HepG2 (cell line): Measurements from ENCODE around the gene NAV2. TPM values are rescaled to one million over a fixed set of nuclear protein-coding genes. Genes with fewer than 3 reads are reported as not detected.

Experiments used
- ATAC-seq: fragments of 200-7000 bp; cut with Tn5 transposase; 3 replicates; pipeline ENCODE4 v1.9.1; 2020; ENCODE audit warnings: mild to moderate bottlenecking, moderate library complexity
- BruUV-seq: library from RNA; stranded (reverse); fragments of 400-500 nt; replicated peaks from 2 replicates; lab custom pipeline; 2021; lab: Mats Ljungman, UMichigan
- CTCF ChIA-PET: fragments of 300-600 bp; formaldehyde crosslinking; extraction: SDS; loops from one replicate; lab custom pipeline; 2021; ENCODE audit warnings: low total read pairs, inconsistent platforms, low intra/inter-chr PET ratio; lab: Yijun Ruan, JAX
- POLR2A ChIA-PET: fragments of 350-600 bp; sonication (Branson Sonifier 250); formaldehyde crosslinking; loops from one replicate; lab custom pipeline; 2020; ENCODE audit warnings: antibody characterized with exemption, inconsistent platforms; lab: Yijun Ruan, JAX
- DNase-seq: peaks from one replicate; pipeline ENCODE4 v3.0.0-alpha.2; 2015; ENCODE audit warnings: low spot score
- FAIRE-seq: peaks from 3 replicates; lab custom pipeline; 2011; peaks lifted over from hg19 to GRCh38; lab: Jason Lieb, UNC
- H2AFZ ChIP-seq: one replicate; pipeline ENCODE4 v1.6.1; 2011; ENCODE audit warnings: low read length, inconsistent platforms
- H3K27ac ChIP-seq: fragments of 300-600 bp; 3 replicates; pipeline ENCODE4 v1.8.0; 2011; ENCODE audit warnings: mixed run types, mild to moderate bottlenecking, mixed read lengths, low read length, inconsistent platforms; ENCODE audit not compliant: insufficient read depth; ENCODE audit errors: extremely low read length
- H3K27me3 ChIP-seq, 2 experiments: fragments of 200-600 bp in 1 of 2; 2 replicates in 1 of 2; 3 replicates in 1 of 2; pipeline versions ENCODE4 v1.6.0 to v1.8.0; 2011; ENCODE audit warnings: low read length in 2 of 2, mild to moderate bottlenecking in 2 of 2, moderate library complexity in 2 of 2, inconsistent platforms in 1 of 2; ENCODE audit not compliant: insufficient read depth in 2 of 2, control insufficient read depth in 1 of 2
- H3K36me3 ChIP-seq, 2 experiments: fragments of 200-600 bp in 1 of 2; replicated peaks in 1 of 2; 2 replicates in 1 of 2; 3 replicates in 1 of 2; pipeline versions ENCODE4 v1.5.1 to v1.8.0; 2011; ENCODE audit warnings: low read length in 2 of 2, inconsistent platforms in 1 of 2; ENCODE audit not compliant: insufficient read depth in 2 of 2, control insufficient read depth in 1 of 2
- H3K4me1 ChIP-seq: 2 replicates; pipeline ENCODE4 v1.5.1; 2012; ENCODE audit warnings: low read length, inconsistent platforms; ENCODE audit not compliant: insufficient read depth
- H3K4me2 ChIP-seq: 2 replicates; pipeline ENCODE4 v1.6.0; 2011; ENCODE audit warnings: low read depth, low read length, inconsistent platforms
- H3K4me3 ChIP-seq, 3 experiments: fragments of 200-600 bp in 1 of 3; sonication (generic), shearing (Covaris generic) in 1 of 3; replicated peaks in 1 of 3; 2 replicates each; pipeline ENCODE4 v1.5.1; 2011 to 2016; ENCODE audit warnings: low read length in 3 of 3, inconsistent platforms in 2 of 3, low read depth in 2 of 3, mild to moderate bottlenecking in 2 of 3, control low read depth in 1 of 3, mixed read lengths in 1 of 3; ENCODE audit not compliant: insufficient read depth in 1 of 3
- H3K79me2 ChIP-seq: one replicate; pipeline ENCODE4 v1.6.1; 2011; ENCODE audit warnings: low read length, inconsistent platforms; ENCODE audit not compliant: insufficient read depth
- H3K9ac ChIP-seq: 2 replicates; pipeline ENCODE4 v1.6.0; 2011; ENCODE audit warnings: mild to moderate bottlenecking, low read depth, low read length, inconsistent platforms; ENCODE audit not compliant: insufficient read depth
- H3K9me3 ChIP-seq: 2 replicates; pipeline ENCODE4 v1.5.1; 2012; ENCODE audit warnings: mild to moderate bottlenecking, low read length
- H4K20me1 ChIP-seq: 2 replicates; pipeline ENCODE4 v1.6.0; 2011; ENCODE audit warnings: inconsistent platforms, mild to moderate bottlenecking, low read length, moderate library complexity; ENCODE audit not compliant: insufficient read depth
- CBFB ChIP-seq: sonication (generic); formaldehyde crosslinking; IDR thresholded peaks from 2 replicates; pipeline ENCODE4 v1.4.0; 2020; ENCODE audit warnings: missing genetic modification reagents
- CC2D1A ChIP-seq: sonication (generic); formaldehyde crosslinking; IDR thresholded peaks from 2 replicates; pipeline ENCODE4 v1.8.1; 2023; ENCODE audit warnings: mild to moderate bottlenecking, missing genetic modification reagents
- ETV6 ChIP-seq: sonication (generic); formaldehyde crosslinking; conservative IDR thresholded peaks from 2 replicates; pipeline ENCODE4 v1.4.0; 2020; ENCODE audit warnings: missing genetic modification reagents
- HNF4A ChIP-seq: sonication (generic); formaldehyde crosslinking; IDR thresholded peaks from 2 replicates; pipeline ENCODE4 v1.4.0; 2020; ENCODE audit warnings: missing genetic modification reagents
- ISL2 ChIP-seq: sonication (generic); formaldehyde crosslinking; IDR thresholded peaks from 2 replicates; pipeline ENCODE4 v1.5.0; 2020; ENCODE audit warnings: missing genetic modification reagents
- MYC ChIP-seq: sonication (generic); formaldehyde crosslinking; IDR thresholded peaks from 2 replicates; pipeline ENCODE4 v1.9.0; 2021; ENCODE audit warnings: missing genetic modification reagents, borderline replicate concordance
- RBM22 ChIP-seq: fragments of 200-400 bp; formaldehyde crosslinking; optimal IDR thresholded peaks from 2 replicates; pipeline ENCODE3; 2017; ENCODE audit warnings: mild to moderate bottlenecking, low read length, moderate library complexity
- RBM39 ChIP-seq: fragments of 200-400 bp; formaldehyde crosslinking; IDR thresholded peaks from one replicate; pipeline ENCODE4 v1.6.1; 2018; ENCODE audit warnings: antibody characterized with exemption, mild to moderate bottlenecking, low read depth, low read length; ENCODE audit not compliant: poor library complexity, severe bottlenecking
- SRSF4 ChIP-seq: fragments of 200-400 bp; formaldehyde crosslinking; IDR thresholded peaks from one replicate; pipeline ENCODE4 v1.6.1; 2018; ENCODE audit warnings: mild to moderate bottlenecking, low read depth, low read length, moderate library complexity; ENCODE audit not compliant: poor library complexity, severe bottlenecking
- ZNF160 ChIP-seq: sonication (generic); formaldehyde crosslinking; IDR thresholded peaks from 2 replicates; pipeline ENCODE4 v1.8.0; 2022; ENCODE audit warnings: mild to moderate bottlenecking, inconsistent platforms, missing genetic modification reagents
- ZNF776 ChIP-seq: sonication (generic); formaldehyde crosslinking; IDR thresholded peaks from 2 replicates; pipeline ENCODE4 v1.4.0; 2020; ENCODE audit warnings: mild to moderate bottlenecking, missing genetic modification reagents
- ZNF879 ChIP-seq: sonication (generic); formaldehyde crosslinking; IDR thresholded peaks from 2 replicates; pipeline ENCODE4 v1.8.1; 2023; ENCODE audit warnings: missing genetic modification reagents
- ZSCAN29 ChIP-seq: sonication (generic); formaldehyde crosslinking; conservative IDR thresholded peaks from 2 replicates; pipeline ENCODE4 v1.4.0; 2020; ENCODE audit warnings: mild to moderate bottlenecking, missing genetic modification reagents
- WGBS: methylation state at CpG from one replicate; pipeline ENCODE4 v1.1.6; 2017; ENCODE audit warnings: low lambda C conversion rate; 5-methylcytosine and 5-hydroxymethylcytosine counted together
- in situ Hi-C: cut with HindIII; loops from 2 replicates; pipeline ENCODE4 v1.10.0; 2017; ENCODE audit warnings: low pct_unique_long_range_greater_than_20kb; ENCODE audit not compliant: extremely low pct_ligation_motif_present
- intact Hi-C: fragments of 100-400 bp; cut with micrococcal nuclease; formaldehyde crosslinking; loops from one replicate; pipeline ENCODE4 v1.10.0; 2022; ENCODE audit not compliant: unreplicated experiment
- polyA plus RNA-seq, 8 experiments: library from polyadenylated mRNA; depleted of rRNA in 3 of 8; stranded (reverse) in 7 of 8; unstranded in 1 of 8; fragments of >200 nt; fragmentation: Illumina TruSeq in 4 of 8; extraction: Trizol in 4 of 8; gene quantifications; 2 replicates each; pipeline versions ENCODE4 v1.2.1 to v1.2.3, GENCODE V29; 2011 to 2016; ENCODE audit warnings: low read depth in 4 of 8, missing spikeins in 1 of 8, mixed read lengths in 1 of 8; ENCODE audit not compliant: insufficient read depth in 1 of 8
- total RNA-seq, 5 experiments: library from RNA; depleted of rRNA; stranded (reverse); fragments of >200 nt; fragmentation: Illumina TruSeq; extraction: Trizol; gene quantifications; 2 replicates each; pipeline ENCODE4 v1.2.3, GENCODE V29; 2016; ENCODE audit warnings: low read depth in 1 of 5
- TF ChIP-seq, protein P1 (sequence below): sonication (generic); formaldehyde crosslinking; IDR thresholded peaks from 2 replicates; pipeline ENCODE4 v1.5.0; 2020; ENCODE audit warnings: missing genetic modification reagents
- TF ChIP-seq, protein P2 (sequence below): sonication (generic); formaldehyde crosslinking; IDR thresholded peaks from 2 replicates; pipeline ENCODE4 v1.9.0; 2021; ENCODE audit warnings: missing genetic modification reagents, borderline replicate concordance
- TF ChIP-seq, protein P3 (sequence below): sonication (generic); formaldehyde crosslinking; IDR thresholded peaks from 2 replicates; pipeline ENCODE4 v1.8.0; 2022; ENCODE audit warnings: missing genetic modification reagents, mild to moderate bottlenecking, inconsistent platforms, borderline replicate concordance
- TF ChIP-seq, protein P4 (sequence below): sonication (generic); formaldehyde crosslinking; IDR thresholded peaks from 2 replicates; pipeline ENCODE4 v1.5.0; 2020; ENCODE audit warnings: mild to moderate bottlenecking, missing genetic modification reagents

Gene NAV2
- total and polyA plus RNA-seq, 2 of the 13 experiments (the other 11 are each of a cell fraction or from before 2014, with no cell fraction given): 9.3 to 34.6 TPM

DNA sequence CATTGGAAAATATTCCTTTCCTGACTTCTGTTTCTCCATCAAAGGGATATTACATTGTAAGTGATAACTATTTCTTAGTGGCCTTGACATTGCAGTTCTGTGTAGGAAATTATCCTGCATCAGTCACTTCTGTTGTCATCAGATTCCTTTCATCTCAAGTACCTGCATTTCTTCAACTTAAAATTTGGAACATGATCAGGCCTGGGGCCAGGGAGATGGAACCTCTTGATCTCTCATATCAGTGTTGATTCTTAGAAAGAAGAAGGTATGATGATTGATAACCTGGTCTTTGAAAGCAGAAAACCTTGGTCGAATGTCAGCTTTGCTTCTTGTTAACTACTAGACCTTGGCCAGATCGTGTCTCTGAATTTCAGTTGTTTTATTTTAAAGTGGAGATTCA, 93.6 kb downstream of the NAV2 start:
- H4K20me1 ChIP-seq: no peaks in the 10 kb centered on the region
- intact Hi-C loops (no loop called here), in situ Hi-C loops (no loop called here)
- ChIA-PET CTCF (no interaction called here), POLR2A (no interaction called here)
- no peak overlapping the region for H3K27ac ChIP-seq
- FAIRE-seq (no peak), ATAC-seq (no peak), DNase-seq (no peak)
- no peaks in the 10 kb centered on the region for H3K4me1 ChIP-seq
- H3K9me3 ChIP-seq: no peaks in the 10 kb centered on the region
- H3K4me3 ChIP-seq: no peak overlapping the region
- 0% methylated on average over 2 of the region's 2 CpGs for WGBS
- H3K79me2 ChIP-seq: no peaks in the 10 kb centered on the region
- no peak overlapping the region for H3K9ac ChIP-seq
- no peak overlapping the region for H3K4me2 ChIP-seq
- H3K27me3 ChIP-seq: peaks cover 0 to 5% of the 10 kb centered on the region in 2 experiments; a peak in 2 of 5 replicates
- no TSS peak for BruUV-seq
- H3K36me3 ChIP-seq: no peaks in the 10 kb centered on the region
- no peak overlapping the region for H2AFZ ChIP-seq
- TF ChIP-seq ETV6 (CRISPR knock-in tag) (no peak), ZNF879 (CRISPR knock-in tag) (no peak), ISL2 (no peak), ZSCAN29 (CRISPR knock-in tag) (no peak), CBFB (CRISPR knock-in tag) (no peak), RBM39 (no peak), ZNF776 (CRISPR knock-in tag) (no peak), MYC (CRISPR knock-in tag) (no peak), CC2D1A (CRISPR knock-in tag) (no peak), SRSF4 (no peak), HNF4A (CRISPR knock-in tag) (no peak), ZNF160 (CRISPR knock-in tag) (no peak), RBM22 (no peak)
- TF ChIP-seq, protein P1, sequence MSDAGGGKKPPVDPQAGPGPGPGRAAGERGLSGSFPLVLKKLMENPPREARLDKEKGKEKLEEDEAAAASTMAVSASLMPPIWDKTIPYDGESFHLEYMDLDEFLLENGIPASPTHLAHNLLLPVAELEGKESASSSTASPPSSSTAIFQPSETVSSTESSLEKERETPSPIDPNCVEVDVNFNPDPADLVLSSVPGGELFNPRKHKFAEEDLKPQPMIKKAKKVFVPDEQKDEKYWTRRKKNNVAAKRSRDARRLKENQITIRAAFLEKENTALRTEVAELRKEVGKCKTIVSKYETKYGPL (CRISPR knock-in tag): no peak
- TF ChIP-seq, protein P2, sequence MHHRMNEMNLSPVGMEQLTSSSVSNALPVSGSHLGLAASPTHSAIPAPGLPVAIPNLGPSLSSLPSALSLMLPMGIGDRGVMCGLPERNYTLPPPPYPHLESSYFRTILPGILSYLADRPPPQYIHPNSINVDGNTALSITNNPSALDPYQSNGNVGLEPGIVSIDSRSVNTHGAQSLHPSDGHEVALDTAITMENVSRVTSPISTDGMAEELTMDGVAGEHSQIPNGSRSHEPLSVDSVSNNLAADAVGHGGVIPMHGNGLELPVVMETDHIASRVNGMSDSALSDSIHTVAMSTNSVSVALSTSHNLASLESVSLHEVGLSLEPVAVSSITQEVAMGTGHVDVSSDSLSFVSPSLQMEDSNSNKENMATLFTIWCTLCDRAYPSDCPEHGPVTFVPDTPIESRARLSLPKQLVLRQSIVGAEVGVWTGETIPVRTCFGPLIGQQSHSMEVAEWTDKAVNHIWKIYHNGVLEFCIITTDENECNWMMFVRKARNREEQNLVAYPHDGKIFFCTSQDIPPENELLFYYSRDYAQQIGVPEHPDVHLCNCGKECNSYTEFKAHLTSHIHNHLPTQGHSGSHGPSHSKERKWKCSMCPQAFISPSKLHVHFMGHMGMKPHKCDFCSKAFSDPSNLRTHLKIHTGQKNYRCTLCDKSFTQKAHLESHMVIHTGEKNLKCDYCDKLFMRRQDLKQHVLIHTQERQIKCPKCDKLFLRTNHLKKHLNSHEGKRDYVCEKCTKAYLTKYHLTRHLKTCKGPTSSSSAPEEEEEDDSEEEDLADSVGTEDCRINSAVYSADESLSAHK (CRISPR knock-in tag): no peak
- TF ChIP-seq, protein P3, sequence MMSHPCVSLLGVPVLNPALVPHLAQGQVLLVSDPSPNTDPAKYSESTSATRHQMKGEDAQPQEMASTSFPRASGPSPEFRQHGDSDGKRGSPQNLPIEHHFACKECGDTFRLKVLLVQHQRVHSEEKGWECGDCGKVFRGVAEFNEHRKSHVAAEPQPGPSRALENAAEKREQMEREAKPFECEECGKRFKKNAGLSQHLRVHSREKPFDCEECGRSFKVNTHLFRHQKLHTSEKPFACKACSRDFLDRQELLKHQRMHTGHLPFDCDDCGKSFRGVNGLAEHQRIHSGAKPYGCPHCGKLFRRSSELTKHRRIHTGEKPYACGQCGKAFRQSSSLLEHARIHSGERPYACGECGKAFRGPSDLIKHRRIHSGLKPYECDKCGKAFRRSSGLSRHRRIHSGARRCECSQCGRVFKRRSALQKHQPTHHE (CRISPR knock-in tag): no peak
- TF ChIP-seq, protein P4, sequence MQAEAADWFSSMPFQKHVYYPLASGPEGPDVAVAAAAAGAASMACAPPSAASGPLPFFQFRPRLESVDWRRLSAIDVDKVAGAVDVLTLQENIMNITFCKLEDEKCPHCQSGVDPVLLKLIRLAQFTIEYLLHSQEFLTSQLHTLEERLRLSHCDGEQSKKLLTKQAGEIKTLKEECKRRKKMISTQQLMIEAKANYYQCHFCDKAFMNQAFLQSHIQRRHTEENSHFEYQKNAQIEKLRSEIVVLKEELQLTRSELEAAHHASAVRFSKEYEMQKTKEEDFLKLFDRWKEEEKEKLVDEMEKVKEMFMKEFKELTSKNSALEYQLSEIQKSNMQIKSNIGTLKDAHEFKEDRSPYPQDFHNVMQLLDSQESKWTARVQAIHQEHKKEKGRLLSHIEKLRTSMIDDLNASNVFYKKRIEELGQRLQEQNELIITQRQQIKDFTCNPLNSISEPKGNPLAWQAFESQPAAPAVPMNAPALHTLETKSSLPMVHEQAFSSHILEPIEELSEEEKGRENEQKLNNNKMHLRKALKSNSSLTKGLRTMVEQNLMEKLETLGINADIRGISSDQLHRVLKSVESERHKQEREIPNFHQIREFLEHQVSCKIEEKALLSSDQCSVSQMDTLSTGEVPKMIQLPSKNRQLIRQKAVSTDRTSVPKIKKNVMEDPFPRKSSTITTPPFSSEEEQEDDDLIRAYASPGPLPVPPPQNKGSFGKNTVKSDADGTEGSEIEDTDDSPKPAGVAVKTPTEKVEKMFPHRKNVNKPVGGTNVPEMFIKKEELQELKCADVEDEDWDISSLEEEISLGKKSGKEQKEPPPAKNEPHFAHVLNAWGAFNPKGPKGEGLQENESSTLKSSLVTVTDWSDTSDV: no peak
